Dedifferentiated amniotic fluid mesenchymal stem cell (primary cell): ENCODE results near the gene PSMB2.

Experiments used
- DNase-seq: peaks from one replicate; pipeline ENCODE4 v3.0.0-alpha.2; 2016; ENCODE audit errors: extremely low spot score

Gene PSMB2

DNA sequence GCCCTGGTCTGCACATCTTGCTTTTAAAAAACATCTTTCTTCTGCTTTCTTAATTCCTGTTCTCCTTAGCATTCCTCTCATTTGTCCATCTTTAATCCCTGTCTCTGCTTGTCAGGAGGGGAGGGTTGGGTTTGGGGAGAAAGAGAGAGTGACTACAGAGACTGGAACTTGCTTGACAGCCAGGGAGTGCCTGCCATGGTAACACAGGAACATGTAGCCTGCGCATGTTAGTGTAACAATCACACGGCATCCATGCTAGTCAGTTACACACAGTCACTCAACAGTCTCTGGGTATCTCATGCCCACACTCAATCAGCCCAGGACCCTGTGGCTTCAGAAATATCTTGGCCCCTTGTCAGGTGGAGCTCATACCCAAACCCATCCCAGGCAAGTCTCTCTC is 69.0 kb downstream of the PSMB2 start:
- no peak for DNase-seq

DNA sequence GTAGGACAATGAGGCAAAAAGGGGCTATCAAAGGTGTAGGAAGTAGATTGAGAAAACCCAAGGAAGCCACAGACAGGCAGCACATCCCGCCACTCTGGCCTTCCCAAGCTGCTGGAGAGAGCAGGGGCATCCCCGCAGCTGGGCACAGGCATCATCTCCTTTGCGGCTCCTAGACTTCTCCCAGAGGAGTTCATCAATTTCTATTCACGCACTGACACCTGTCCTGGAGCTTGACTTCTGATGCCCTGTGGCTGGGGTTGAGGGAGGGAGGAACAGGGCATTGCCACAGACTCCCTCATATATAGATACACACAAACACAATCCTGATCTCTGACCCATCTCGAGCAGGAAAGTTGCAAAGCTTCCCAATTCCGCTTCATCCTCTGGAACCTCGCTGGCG is 70.1 kb downstream of the PSMB2 start:
- DNase-seq, result no peak

DNA sequence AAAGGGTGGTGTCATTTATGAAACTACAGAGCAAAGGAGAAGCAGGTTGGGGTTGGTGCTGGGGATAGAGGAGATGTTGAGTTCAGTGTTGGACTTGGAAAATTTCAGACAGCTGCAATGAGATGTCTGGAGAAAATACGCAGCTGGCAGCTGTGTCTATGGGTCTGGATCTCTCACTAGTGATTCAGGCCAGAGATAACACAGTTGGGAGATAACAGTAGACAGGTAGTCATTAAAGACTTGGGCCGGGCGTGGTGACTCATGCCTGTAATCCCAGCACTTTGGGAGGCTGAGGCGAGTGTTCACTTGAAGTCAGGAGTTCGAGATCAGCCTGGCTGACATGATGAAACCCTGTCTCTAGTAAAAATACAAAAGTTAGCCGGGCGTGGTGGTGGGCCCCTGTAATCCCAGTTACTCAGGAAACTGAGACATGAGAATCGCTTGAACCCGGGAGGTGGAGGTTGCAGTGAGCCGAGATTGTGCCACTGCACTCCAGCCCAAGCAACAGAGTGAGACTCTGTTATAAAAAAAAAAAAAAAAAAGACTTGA is 70.7 kb downstream of the PSMB2 start:
- no peak for DNase-seq

DNA sequence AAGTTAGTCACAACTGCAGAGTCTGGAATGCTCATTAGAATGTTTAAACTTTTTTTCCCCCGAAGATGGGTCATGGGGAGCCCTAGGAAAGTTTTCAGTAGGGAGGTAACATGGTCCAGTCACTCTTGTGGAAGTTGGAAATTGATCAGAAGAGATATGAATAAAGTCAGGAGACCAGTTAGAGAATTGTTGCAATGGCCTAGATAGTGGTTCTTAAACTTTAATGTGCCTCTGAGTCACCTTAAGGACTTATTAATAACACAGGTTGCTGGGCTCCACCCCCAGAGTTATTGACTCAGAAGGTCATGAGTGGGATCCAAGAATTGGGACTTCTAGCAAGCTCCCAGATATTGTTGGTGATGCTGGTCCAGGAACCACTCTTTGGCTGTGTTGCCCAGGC is 71.4 kb downstream of the PSMB2 start:
- DNase-seq, result no peak

DNA sequence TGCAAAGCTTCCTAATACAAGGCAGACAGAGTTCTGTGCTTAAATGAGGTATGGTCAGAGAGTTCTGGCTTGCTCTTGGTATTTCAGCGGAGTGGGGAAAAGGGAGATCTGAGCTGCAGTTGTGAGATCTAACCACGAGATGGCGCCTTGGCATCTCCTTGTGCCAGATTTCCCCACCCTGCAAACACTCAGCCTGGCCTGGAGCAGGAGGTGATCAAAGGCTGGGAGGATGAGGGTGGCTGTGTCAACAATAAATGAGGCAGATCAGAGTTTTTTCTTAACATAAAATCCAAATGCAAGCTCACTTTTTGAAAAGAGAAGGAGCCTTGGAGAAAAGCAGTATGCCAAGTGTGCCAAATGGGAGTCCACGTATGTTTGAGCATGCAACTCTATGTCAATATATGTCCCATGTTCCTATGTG is 72.3 kb downstream of the PSMB2 start:
- DNase-seq, result peak; percentile 63

DNA sequence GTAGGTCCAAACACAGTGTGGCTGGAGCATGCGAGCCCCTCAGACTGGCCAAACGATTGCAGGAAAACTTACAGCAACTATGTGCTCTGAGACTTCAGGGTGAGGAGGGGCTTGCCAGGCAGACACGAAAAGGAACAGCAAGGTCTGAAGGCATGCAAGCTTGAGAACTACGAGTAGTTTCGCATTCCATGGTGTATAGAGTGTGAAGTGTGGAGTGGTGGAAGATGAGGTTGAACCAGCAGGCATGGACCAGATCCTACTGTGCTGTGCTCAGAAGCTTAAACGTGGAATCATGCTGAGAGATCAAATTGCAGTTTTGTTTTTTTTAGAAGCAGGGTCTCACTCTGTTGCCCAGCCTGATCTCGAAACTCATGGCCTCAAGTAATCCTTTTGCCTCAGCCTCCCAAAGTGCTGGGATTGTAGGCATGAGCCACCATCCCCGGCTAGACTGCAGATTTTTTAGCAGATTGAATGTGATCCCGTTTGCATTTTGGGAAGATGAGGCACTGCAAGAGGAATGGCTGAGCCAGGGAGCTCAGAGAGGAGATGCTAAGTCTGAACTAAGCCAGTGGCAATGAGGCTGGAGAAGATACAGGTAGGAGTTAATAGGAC is 73.3 kb downstream of the PSMB2 start:
- no peak for DNase-seq

DNA sequence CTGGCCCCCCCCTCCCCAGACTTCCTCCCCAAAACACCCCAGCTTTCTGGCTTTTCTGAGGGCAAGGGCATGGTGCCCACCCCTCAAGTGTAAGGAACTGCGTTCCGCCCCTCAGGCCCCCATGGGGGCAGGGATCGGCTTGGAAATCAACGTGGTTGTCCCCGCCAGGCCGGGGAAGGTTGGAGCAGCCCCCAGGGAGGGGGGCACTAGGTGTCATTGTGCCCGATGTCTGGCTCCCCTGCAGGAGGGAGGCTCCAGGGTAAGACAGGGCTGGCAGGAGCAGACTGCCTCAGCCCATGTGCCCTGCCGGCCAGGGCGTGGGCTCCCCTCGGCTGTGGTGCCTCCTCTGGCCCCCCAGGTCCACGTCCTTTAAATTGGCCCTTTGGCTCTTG is 75.6 kb downstream of the PSMB2 start:
- no peak for DNase-seq

DNA sequence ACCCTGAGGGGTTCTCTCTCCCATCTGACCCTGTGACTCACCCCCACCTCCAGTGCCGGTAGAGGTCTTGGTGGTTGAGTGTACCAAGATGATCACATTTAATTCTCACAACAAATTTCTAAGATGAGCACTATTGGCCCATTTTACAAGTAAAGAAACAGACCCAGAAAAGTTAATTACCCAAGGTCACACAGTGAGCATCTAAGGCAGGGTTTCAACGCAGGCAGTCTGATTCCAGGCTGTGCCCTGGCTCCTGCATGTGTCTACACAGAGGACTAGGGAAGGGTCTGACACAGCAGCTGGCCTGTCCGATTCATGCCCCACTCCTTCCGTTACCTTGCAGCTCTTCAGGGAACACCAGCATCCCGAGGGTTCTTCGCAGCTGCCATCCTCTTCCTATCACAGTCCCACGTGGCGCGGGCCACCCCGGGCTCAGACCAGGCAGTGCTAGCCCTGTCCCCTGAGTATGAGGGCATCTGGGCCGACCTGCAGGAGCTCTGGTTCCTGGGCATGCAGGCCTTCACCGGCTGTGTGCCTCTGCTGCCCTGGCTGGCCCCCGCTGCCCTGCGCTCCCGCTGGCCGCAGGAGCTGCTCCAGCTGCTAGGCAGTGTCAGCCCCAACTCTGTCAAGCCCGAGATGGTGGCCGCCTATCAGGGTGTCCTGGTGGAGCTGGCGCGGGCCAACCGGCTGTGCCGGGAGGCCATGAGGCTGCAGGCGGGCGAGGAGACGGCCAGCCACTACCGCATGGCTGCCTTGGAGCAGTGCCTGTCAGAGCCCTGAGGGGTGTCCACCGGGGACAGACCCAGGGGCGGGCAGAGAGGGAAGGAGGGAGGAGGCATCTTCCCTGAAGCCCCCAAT is 76.2 kb downstream of the PSMB2 start:
- no peak for DNase-seq

DNA sequence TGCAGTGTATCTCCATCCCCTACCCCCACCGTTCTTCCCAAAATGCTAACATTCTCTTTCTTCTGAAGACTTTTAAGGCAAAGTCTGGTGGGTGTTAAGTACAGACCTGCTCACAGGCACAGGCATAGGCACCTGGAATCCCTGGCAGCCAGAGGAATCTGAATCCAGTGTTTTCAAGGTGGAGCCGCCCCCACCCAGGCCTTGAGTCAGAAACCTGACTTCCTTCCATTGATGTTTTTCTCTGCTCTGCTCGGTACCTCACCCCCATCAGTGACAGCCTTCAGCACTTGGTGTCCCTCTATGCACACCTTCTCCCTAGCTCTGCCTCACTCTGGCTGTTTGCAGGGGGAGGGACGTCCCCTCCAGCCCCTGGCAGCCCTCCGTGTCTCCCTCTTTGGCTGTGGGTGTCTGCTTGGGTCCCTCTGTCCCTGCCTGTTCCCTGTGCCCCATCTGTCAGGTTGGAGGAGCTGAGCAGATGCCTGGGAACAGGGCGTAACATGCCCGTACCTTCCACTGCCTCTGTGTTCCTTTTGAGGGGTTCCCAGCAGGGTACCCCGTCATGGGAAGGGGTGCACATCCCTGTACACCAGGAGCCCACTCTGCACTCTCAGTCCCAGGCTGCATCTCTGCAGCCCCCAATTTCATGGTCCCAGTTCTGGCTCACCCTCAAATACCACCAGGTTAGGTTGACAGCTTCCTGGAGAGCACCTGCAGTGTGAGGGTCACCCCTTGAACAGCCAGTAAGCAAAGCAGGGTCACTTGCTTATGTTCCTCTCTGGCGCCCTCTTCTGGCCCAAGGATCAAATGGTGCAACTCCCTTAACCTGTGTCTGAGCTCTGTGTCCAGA is 77.1 kb downstream of the PSMB2 start:
- DNase-seq, result peak; percentile 29

DNA sequence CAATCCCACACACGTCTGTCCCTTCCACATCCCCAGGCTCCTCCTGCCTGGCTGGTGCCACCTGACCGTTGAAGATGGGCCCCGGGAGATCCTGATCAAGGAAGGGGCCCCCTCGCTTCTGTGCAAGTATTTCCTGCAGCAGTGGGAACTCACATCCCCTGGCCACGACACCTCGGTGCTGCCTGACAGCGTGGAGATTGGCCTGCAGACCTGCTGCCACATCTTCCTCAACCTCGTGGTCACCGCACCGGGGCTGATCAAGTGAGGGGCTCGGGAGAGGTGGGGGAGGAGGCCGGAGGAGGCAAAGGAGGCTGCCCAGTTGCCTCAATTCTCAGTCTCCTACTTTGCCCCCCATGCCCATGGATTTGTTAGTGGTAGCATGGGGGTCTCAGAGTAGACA is 78.2 kb downstream of the PSMB2 start:
- no peak for DNase-seq

DNA sequence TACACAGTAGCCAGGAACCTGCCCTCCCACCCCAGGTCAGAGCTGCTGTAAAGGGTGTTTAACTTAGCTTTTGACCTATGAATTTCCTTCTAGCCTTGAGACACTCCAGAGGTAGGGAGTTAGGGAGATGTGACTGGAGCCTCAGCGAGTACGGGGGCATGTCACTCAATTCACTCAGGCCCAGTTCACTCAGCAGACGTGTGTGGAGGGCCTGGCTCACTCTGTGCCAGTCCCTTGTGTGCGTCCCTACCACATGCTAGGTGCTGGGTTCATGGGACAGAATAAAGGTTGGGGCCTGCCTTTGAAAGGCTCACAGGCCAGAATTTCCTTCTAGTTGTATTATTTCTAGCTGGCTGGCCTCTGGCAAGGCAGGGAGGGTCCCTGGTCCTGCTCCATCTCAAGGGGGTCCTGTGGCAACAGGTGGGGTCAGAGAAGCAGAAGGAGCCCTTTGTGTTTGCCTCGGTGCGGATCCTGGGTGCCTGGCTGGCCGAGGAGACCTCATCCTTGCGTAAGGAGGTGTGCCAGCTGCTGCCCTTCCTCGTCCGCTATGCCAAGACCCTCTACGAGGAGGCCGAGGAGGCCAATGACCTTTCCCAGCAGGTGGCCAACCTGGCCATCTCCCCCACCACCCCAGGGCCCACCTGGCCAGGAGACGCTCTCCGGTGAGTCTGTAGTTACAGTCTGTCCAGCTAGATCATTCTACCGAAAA is 79.2 kb downstream of the PSMB2 start:
- no peak for DNase-seq

DNA sequence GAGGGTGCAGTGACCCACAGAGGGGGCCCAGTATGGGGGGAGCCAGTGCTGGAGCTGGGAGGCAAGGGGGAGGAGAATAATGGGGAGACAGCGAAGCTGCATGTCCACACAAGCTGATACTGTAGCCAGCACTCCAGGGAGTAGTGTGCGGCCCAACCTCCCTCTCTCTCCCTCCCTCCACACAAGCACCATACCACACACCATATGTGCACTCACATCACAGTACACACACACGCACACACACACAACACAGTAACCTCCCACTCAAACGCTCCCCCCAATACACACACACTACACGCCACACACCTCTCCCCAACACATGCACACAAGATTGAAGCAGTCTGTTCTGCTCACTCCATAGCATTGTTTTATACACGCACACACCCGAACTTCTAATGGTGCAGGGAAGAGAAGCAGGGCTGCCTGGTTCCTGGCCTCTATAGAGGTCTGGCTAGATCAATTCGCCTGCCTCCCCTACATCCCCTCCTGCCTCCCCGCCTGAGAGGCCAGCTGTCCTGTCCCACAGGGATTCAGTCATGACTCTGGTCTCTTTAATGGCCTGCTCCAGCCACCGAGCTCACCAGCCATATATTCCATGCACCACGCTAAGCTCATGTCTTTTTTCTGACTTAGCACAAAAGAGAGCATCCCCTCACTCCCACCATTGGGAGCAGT is 79.9 kb downstream of the PSMB2 start:
- no peak for DNase-seq

DNA sequence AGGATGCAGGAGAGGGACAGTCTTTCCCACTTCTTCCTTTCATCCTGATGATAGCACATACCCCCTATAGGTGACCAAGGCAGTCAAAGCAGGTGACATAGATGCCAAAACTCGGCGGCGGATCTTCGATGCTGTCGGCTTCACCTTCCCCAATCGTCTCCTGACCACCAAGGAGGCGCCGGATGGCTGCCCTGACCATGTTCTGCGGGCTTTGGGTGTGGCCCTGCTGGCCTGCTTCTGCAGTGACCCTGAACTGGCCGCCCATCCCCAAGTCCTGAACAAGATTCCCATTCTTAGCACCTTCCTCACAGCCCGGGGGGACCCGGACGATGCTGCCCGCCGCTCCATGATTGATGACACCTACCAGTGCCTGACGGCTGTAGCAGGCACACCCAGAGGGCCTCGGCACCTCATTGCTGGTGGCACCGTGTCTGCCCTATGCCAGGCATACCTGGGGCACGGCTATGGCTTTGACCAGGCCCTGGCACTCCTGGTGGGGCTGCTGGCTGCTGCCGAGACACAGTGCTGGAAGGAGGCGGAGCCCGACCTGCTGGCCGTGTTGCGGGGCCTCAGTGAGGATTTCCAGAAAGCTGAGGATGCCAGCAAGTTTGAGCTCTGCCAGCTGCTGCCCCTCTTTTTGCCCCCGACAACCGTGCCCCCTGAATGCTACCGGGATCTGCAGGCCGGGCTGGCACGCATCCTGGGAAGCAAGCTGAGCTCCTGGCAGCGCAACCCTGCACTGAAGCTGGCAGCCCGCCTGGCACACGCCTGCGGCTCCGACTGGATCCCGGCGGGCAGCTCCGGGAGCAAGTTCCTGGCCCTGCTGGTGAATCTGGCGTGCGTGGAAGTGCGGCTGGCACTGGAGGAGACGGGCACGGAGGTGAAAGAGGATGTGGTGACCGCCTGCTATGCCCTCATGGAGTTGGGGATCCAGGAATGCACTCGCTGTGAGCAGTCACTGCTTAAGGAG is 80.8 kb downstream of the PSMB2 start:
- no peak for DNase-seq

DNA sequence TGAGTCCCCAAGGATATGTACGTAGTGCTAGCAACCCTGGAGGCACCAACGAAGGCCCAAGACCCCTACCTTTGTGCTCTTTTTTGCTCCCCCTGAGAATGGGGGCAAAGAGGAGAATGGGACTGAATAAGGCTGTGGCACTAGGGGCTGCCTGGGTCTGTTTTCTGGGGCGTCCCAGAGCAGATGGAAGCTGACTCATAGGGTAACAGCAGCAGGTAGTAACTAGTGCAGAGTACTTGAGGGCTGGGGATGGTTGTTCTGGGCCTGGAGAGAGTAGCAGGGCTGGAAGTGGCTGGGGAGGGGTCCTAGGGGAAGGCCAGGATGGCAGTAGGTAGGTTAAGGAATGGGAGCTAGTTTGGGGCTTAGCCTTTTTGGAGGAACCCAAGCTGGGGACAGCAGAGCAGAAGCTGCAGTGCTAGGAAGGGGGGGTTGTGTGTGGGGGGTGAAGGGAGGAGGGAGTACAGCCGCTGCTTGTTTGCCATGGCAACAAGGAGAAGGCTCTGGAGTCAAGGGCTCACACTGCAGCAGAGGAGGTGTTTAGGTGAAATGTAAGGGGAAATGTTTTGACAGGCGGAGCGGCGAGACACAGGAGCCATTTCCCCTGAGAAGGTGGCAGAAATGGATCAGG is 81.9 kb downstream of the PSMB2 start:
- DNase-seq, result no peak

DNA sequence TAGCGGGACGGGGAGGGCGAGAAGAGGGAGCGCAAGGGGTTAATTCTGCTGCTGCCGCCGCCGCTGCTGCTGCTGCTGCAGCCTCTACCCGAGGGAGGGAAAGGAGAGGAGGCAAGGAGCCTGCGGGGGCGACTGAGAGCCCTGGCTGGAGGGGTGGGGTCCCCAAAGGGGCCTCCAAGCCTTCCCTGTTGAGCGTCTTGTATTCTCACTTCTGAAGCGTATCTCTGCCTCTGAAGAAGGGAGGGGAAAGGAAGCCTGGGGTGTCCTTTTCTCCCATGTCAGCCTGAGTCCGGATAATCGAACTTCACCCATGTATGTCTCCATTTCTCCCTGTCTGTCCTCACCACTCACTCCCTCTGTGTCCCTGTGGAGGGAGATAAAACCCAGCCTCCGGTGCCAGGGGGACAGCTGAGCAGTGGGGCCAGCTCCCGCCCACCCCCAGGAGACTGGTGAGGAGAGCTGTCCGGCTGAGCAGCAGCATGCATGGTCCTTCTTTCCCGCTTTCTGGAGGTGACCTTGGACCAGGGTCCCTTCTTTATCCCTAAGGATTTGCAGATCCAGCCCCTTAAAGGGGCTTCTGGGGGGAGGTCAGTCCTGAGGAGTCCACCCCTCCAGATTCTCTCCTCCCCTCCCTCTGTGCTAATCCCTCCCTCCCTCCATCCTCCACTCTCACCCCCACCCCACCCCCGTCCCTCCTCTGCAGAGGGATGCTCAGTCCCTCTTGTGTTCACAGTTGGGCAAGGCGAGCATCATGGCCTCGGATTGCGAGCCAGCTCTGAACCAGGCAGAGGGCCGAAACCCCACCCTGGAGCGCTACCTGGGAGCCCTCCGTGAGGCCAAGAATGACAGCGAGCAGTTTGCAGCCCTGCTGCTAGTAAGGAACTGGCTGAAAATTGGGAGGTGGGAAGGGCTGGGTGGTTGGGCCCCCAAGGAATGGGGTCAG is 82.7 kb downstream of the PSMB2 start:
- no peak for DNase-seq

DNA sequence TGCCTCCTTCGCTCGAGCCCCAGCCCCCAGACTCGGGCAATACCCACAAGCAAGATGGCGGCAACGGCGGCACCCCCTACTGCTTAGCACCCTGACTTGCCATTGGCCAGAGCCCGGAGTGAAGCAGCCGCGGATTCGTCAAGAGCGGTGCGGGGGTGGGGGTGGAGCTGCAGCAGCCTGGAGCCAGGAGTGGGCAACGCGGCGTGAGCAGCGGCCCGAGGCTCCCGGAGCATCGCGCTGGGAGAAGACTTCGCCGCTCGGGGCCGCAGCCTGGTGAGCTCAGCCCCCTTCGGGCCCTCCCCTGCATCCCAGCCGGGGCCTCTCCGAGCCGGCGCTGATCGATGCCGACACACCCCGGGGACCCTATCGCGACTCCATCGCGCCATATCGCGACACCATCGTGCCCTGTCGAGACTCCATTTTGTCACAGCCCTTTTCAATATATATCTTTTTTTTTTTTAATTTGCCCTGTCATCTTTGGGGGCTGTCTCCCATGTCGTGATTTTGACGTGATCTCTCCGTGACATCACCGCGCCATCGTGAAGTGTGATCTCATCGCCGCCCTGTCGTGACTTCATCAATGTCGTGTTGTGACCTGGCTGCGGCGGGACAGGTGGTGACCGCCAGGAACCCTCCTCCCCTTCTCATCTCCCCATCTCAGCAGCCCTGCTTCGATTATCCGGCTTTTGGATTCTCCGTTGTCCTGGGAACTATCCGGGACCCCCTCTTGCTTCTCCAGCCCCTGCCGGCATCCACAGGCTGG is 83.5 kb downstream of the PSMB2 start, which contains the start of gene NCDN:
Gene NCDN, plus strand, starts transcription at position 189 of the 763 bp plus-strand sequence. Its CDS starts 392 bp downstream, at position 581.
- DNase-seq, result peak; percentile 98

DNA sequence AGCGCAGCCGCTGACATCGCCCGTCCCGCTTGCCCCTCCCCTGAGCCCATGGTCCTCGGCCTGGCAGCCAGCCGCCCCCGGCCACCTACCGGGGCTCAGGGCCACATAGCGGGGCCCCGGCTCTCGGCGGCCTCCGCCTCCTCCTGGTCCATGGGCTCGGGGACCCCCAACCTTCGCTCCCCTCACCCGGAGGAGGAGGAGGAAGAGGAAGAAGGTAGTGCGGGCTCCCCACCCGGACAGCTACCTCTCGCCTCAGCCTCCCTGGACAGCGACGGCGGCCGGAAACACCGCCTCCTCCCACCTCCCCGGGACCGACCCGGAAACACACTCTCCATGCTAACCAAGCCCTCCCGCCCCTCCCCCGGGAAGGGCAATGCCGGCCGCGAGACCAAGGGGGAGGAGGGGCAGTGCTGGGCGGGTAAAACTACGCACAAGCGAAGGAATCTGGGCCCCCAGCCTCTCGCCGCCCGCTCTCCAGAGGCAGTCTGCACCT is 84.2 kb downstream of the PSMB2 start, which contains the start of gene KIAA0319L:
Gene KIAA0319L, minus strand, starts transcription at position 286 of the 493 bp plus-strand sequence. CDS start 2,912 bp downstream, outside the sequence.
- DNase-seq, result peak; percentile 69
